Measurements from ENCODE around the gene FADS2. TPM values are rescaled to one million over a fixed set of nuclear protein-coding genes. Genes with fewer than 3 reads are reported as not detected.

The FADS2 gene
- total RNA-seq, 4 donors from 2014 or later = 5.4 to 24.8 (median 14.7) TPM

DNA sequence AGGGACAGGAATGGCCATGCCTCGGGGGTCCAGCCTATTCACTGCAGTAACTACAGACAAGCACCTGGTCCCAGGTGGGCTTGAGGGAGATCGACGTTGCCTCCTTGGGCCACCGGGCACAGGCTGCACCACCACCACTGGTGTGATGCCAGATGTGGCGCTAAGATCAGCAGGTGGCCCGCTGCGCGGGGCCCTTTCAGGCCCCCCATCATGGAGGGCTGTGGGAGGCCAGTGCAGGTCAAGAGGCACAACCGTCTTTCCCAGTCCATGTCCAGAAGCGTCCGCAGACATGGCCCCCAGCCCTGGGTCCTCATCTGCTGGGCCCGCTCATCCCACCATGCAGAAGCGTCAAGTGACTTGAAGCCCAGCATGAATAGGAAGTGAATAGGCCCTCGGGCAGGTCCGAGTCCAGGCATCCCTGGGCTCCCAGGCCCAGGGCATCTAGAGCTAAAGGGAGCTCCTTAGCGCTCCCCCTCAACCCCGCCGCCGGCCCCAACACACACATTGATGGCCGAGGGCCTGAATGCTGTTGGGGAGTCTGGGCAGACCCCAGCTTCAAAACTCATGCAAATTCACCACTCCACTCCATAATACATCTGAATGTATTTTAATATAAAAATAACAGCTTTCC is 45.0 kb downstream of the FADS2 start:
- TF ChIP-seq, protein P1, sequence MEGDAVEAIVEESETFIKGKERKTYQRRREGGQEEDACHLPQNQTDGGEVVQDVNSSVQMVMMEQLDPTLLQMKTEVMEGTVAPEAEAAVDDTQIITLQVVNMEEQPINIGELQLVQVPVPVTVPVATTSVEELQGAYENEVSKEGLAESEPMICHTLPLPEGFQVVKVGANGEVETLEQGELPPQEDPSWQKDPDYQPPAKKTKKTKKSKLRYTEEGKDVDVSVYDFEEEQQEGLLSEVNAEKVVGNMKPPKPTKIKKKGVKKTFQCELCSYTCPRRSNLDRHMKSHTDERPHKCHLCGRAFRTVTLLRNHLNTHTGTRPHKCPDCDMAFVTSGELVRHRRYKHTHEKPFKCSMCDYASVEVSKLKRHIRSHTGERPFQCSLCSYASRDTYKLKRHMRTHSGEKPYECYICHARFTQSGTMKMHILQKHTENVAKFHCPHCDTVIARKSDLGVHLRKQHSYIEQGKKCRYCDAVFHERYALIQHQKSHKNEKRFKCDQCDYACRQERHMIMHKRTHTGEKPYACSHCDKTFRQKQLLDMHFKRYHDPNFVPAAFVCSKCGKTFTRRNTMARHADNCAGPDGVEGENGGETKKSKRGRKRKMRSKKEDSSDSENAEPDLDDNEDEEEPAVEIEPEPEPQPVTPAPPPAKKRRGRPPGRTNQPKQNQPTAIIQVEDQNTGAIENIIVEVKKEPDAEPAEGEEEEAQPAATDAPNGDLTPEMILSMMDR (IDR thresholded peaks at IDR 0.05; ENCODE audit: low read depth) = no peak

DNA sequence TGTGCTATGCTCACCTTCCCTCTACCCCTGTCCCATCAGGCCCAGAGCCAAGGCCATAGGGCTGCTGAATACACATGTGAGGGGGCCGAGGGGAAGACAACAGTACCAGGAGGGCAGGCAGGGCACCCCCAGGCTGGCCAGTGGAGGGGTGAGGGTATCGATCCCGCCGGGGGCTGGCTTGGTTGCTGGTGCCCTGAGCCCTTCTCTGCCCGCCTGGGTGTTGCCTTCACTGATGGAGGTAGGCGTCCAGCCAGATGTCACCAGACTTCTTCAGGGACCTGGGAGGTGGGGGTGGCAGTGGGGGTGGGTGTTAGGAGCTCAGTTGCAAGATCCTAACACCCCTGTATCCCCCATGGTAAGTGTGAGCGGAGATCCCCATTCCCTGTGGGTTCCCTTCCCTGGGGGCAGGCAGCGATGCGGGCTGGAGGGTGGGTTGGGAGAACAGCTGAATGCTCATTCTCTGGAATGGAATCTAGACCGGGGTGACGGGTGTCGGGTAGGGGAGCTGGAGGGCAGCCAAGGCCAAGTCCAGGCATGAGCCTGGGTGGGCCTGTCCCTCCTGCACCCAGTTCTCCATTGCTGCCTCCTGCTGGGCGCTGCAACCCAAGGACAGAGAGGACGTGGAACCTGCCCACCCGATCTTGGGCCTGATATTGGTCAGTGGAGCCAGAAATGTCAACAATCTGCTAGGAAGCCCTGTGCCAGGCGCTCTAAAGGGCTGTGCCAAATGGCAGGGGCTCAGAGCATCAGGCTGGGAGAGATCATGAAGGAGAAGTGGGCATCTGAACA is 45.7 kb downstream of the FADS2 start:
- TF ChIP-seq, protein P1 (IDR thresholded peaks at IDR 0.05; ENCODE audit: low read depth) = no peak

DNA sequence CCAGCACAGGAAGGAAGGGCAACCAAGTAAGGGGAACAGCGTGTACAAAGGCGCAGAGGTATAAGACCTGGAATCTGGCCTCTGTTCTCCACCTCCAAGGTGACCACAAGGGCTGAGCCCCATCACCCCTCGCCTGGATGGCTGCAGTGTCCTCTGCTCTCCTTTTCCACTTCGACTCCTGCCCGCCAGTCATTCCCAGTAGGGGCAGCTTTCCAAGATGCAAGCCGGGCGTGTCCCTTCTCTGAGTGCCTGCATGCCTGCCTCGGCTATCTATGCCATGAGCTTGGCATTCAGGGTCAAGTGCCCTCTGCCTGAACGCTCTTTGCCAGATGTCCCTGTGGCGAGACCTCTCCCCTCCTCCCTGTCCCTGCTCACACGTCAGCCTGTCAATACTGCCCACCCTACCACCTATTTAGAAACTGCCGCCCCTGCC is 46.3 kb downstream of the FADS2 start:
- TF ChIP-seq, protein P1 (IDR thresholded peaks at IDR 0.05; ENCODE audit: low read depth) = no peak

DNA sequence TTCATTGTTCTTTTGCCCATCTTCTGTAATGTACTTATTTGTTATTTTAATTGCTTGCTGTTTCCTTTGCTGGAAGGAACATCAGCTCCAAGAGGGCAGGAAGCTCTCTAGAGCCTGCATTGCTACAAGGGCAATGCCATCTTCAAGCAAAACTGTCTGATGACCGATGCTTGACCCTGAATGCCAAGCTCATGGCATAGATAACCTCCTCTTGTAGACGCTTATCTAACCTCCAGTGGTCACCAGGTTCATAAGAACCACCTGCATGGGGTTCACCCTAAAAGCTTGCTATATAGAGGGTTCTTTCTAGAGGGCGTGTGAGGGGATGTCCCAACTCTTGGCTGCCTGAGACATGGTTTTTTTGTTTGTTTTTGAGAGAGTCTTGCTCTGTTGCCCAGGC is 46.8 kb downstream of the FADS2 start:
- TF ChIP-seq, protein P1 (IDR thresholded peaks at IDR 0.05; ENCODE audit: low read depth) = no peak

DNA sequence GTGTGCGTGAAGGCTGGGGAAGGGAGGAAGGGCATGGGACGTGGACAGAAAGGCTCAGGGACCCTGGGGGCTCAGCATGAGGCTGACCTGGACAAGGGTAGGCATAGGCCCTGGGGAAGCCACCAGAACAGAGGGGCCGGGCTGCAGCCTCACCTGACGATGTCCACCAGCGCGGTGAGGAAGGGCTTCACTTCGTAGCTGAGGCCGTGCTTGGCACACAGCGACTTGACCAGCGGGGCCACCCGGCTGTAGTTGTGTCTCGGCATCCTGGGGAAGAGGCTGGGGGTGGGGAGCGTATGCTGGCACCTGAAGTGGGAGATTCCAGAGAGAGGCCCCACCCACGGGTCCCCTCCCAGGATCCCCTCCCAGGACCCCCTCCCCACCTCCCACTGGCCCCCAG is 47.6 kb downstream of the FADS2 start:
- TF ChIP-seq, protein P1 (IDR thresholded peaks at IDR 0.05; ENCODE audit: low read depth) = no peak

DNA sequence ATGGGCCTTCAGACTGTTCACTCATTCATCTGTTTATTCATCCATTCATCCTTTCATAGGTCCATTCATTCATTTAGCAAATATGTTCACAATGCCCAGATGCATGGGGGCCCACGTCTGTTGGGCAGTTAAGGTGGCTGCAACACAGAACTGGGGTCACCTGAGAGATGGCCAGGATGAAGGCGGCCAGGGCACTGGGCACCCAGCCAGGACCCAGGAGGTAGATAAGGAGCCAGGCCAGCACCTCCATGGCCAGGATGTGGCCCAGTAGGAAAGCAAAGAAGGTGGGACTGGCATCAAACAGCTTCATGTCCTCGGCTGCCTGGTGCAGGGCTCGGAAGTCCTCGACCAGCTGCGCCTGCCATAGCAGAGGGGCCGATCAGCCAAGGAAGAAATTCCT is 51.1 kb downstream of the FADS2 start:
- TF ChIP-seq, protein P1 (IDR thresholded peaks at IDR 0.05; ENCODE audit: low read depth) = no peak

DNA sequence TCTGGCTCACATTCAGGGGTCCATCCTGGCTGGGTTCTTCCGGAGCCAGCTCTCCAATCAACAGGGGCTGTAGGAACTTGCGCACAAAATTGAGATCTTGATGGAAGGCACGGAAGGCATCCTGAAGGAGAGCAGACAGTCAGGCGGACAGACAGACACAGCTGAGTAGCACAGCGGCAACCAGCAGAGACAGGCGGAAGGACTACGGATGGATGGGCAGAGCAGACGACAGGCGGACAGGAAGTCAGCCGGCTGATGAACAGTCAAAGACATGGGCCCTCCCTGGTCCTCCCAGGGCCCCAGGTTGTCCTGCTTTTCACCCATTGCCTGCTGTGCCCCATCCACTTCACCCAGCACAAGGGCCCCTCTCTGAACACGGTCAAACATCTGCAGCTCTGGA is 51.9 kb downstream of the FADS2 start:
- TF ChIP-seq, protein P1 (IDR thresholded peaks at IDR 0.05; ENCODE audit: low read depth) = no peak
